Nephron (organoid): ENCODE measurements around the gene ATP8A2.
A peak's percentile ranks its signal among the peaks of the same experiment; 100 is the strongest.

Experiments
- H3K27ac Mint-ChIP-seq, 3 experiments: 2 replicates each; pipeline ENCODE4 v1.8.0; 2020; ENCODE audit warnings: mixed read lengths in 3 of 3, mild to moderate bottlenecking in 2 of 3, moderate library complexity in 1 of 3
- H3K27me3 Mint-ChIP-seq: 2 replicates; pipeline ENCODE4 v1.8.0; 2021; ENCODE audit warnings: low read depth, mild to moderate bottlenecking, moderate library complexity, mixed read lengths
- H3K36me3 Mint-ChIP-seq: 2 replicates; pipeline ENCODE4 v1.8.0; 2020; ENCODE audit warnings: low read depth, mixed read lengths
- H3K4me1 Mint-ChIP-seq: 2 replicates; pipeline ENCODE4 v1.8.0; 2020; ENCODE audit warnings: mixed read lengths
- H3K4me3 Mint-ChIP-seq, 3 experiments: 2 replicates each; pipeline ENCODE4 v1.8.0; 2020; ENCODE audit warnings: mild to moderate bottlenecking in 3 of 3, mixed read lengths in 3 of 3, moderate library complexity in 2 of 3
- H3K9me3 Mint-ChIP-seq: 2 replicates; pipeline ENCODE4 v1.8.0; 2020; ENCODE audit warnings: mixed read lengths
- CTCF ChIP-seq, 3 experiments: fragments of 200-600 bp; sonication (generic); IDR thresholded peaks; one replicate each; pipeline ENCODE4 v1.5.0; 2021; ENCODE audit warnings: antibody characterized with exemption in 3 of 3; ENCODE audit not compliant: unreplicated experiment in 3 of 3

ATP8A2 gene

GRCh38 chr13:25966086-25966485 is 594.3 kb downstream of the ATP8A2 start:
- Mint-ChIP-seq H3K27ac (no peak overlapping the region), H3K27me3 (no peaks in the 10 kb centered on the region), H3K9me3 (no peaks in the 10 kb centered on the region), H3K4me3 (no peak overlapping the region), H3K36me3 (no peaks in the 10 kb centered on the region), H3K4me1 (peaks cover 2% of the 10 kb centered on the region)
- no peak for TF ChIP-seq CTCF (IDR thresholded peaks at IDR 0.05; ENCODE audit: unreplicated experiment in 3 of 3)

- no peak for TF ChIP-seq CTCF (IDR thresholded peaks at IDR 0.05; ENCODE audit: unreplicated experiment in 3 of 3)
- Mint-ChIP-seq H3K36me3 (no peaks in the 10 kb centered on the region), H3K9me3 (no peaks in the 10 kb centered on the region), H3K27ac (no peak overlapping the region), H3K4me1 (peaks cover 12% of the 10 kb centered on the region), H3K27me3 (no peaks in the 10 kb centered on the region), H3K4me3 (no peak overlapping the region)
Measured at GRCh38 chr13:25967144-25967543, 595.4 kb downstream of the ATP8A2 start.

GRCh38 chr13:25971047-25971446 is 599.3 kb downstream of the ATP8A2 start:
- no peak overlapping the region for H3K4me3 Mint-ChIP-seq
- no peak for TF ChIP-seq CTCF (IDR thresholded peaks at IDR 0.05; ENCODE audit: unreplicated experiment in 3 of 3)
- H3K4me1 Mint-ChIP-seq, result peaks cover 46% of the 10 kb centered on the region
- no peaks in the 10 kb centered on the region for H3K36me3 Mint-ChIP-seq
- no peaks in the 10 kb centered on the region for H3K9me3 Mint-ChIP-seq
- peak overlapping the region in 1 of 3 experiments; percentile 1 for H3K27ac Mint-ChIP-seq
- H3K27me3 Mint-ChIP-seq, result peaks cover 4% of the 10 kb centered on the region

- no peak for TF ChIP-seq CTCF (IDR thresholded peaks at IDR 0.05; ENCODE audit: unreplicated experiment in 3 of 3)
- Mint-ChIP-seq H3K27me3 (peaks cover 4% of the 10 kb centered on the region), H3K4me3 (no peak overlapping the region), H3K4me1 (peaks cover 51% of the 10 kb centered on the region), H3K36me3 (no peaks in the 10 kb centered on the region), H3K27ac (peak overlapping the region in 2 of 3 experiments; percentile 1 to 27), H3K9me3 (no peaks in the 10 kb centered on the region)
Measured at GRCh38 chr13:25971459-25972145, 599.8 kb downstream of the ATP8A2 start.

- no peak for TF ChIP-seq CTCF (IDR thresholded peaks at IDR 0.05; ENCODE audit: unreplicated experiment in 3 of 3)
- H3K4me3 Mint-ChIP-seq, result peak overlapping the region in 1 of 3 experiments; percentile 25
- H3K4me1 Mint-ChIP-seq, result peaks cover 61% of the 10 kb centered on the region
- H3K27me3 Mint-ChIP-seq, result peaks cover 4% of the 10 kb centered on the region
- H3K36me3 Mint-ChIP-seq, result no peaks in the 10 kb centered on the region
- peak overlapping the region; percentile 27 to 63 (median 27) for H3K27ac Mint-ChIP-seq
- no peaks in the 10 kb centered on the region for H3K9me3 Mint-ChIP-seq
Measured at GRCh38 chr13:25973085-25973484, 601.3 kb downstream of the ATP8A2 start.

GRCh38 chr13:25973576-25973975 is 601.8 kb downstream of the ATP8A2 start:
- Mint-ChIP-seq H3K27me3 (peaks cover 4% of the 10 kb centered on the region), H3K9me3 (no peaks in the 10 kb centered on the region), H3K27ac (peak overlapping the region; percentile 27 to 63 (median 27)), H3K4me3 (peak overlapping the region in 1 of 3 experiments; percentile 25), H3K4me1 (peaks cover 64% of the 10 kb centered on the region), H3K36me3 (no peaks in the 10 kb centered on the region)
- TF ChIP-seq CTCF (IDR thresholded peaks at IDR 0.05; ENCODE audit: unreplicated experiment in 3 of 3), result no peak
